Lower lobe of right lung (tissue), 2 donors: ENCODE data around the gene ZNF383. TPM values are rescaled to one million over a fixed set of nuclear protein-coding genes. Genes with fewer than 3 reads are reported as not detected.
A peak's percentile ranks its signal among the peaks of the same experiment; 100 is the strongest.
"Not testable (repeated sequence)": the region's sequence is repeated elsewhere in the genome, so short reads cannot be mapped to it uniquely, and the experiment has no call there.

ENCODE experiments used
- ATAC-seq, 2 donors: fragments of 200-7000 bp; cut with Tn5 transposase; one replicate each; pipeline ENCODE4 v1.9.1; 2020 to 2022; ENCODE audit warnings: mild to moderate bottlenecking in 2 of 2, moderate library complexity in 2 of 2
- DNase-seq: peaks from one replicate; pipeline ENCODE4 v3.0.0-alpha.2; 2020
- H3K27ac ChIP-seq: fragments of 200-600 bp; one replicate; pipeline ENCODE4 v1.8.0; 2022
- H3K27me3 ChIP-seq: fragments of 200-600 bp; one replicate; pipeline ENCODE4 v1.8.0; 2022; ENCODE audit warnings: low read depth
- H3K36me3 ChIP-seq: fragments of 200-600 bp; one replicate; pipeline ENCODE4 v1.8.0; 2022; ENCODE audit warnings: mild to moderate bottlenecking
- H3K4me1 ChIP-seq: fragments of 200-600 bp; one replicate; pipeline ENCODE4 v1.8.0; 2022
- H3K4me3 ChIP-seq: fragments of 200-600 bp; one replicate; pipeline ENCODE4 v1.8.0; 2022; ENCODE audit warnings: mild to moderate bottlenecking
- H3K9me3 ChIP-seq: fragments of 200-600 bp; one replicate; pipeline ENCODE4 v1.8.0; 2022
- intact Hi-C: fragments of 100-400 bp; cut with DNase I; formaldehyde crosslinking; loops from one replicate; pipeline ENCODE4 v1.11.0; 2022
- total RNA-seq: library from RNA; stranded (reverse); fragmentation: NEBNext Ultra II Directional; extraction: Animal tissue kit (Norgen Biotek cat#: 25700); gene quantifications from one replicate; pipeline ENCODE4 v1.2.1, GENCODE V29; 2021
- TF ChIP-seq, protein P1 (sequence below): fragments of 200-600 bp; IDR thresholded peaks from one replicate; pipeline ENCODE4 v1.8.0; 2022; ENCODE audit warnings: antibody characterized with exemption, mild to moderate bottlenecking
- donor health status: DM: no; HTN: yes; CAD: no; lungs with severe emphysema.

Gene ZNF383
- total RNA-seq, 1 donor from 2014 or later = 12.0 TPM

DNA sequence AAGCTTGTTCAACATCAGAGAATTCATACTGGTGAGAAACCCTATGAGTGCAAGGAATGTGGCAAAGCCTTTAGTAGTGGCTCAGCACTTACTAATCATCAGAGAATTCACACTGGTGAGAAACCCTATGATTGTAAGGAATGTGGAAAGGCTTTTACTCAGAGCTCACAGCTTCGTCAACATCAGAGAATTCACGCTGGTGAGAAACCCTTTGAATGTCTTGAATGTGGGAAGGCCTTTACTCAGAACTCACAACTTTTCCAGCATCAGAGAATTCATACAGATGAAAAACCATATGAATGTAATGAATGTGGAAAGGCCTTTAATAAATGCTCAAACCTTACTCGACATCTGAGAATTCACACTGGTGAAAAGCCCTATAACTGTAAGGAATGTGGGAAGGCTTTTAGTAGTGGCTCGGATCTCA, 25.2 kb downstream of the ZNF383 start:
- Histone ChIP-seq H3K27me3 (no peaks in the 10 kb centered on the region), H3K9me3 (peaks cover 99% of the 10 kb centered on the region), H3K36me3 (peaks cover 53% of the 10 kb centered on the region), H3K4me1 (no peaks in the 10 kb centered on the region), H3K27ac (no peak overlapping the region), H3K4me3 (no peak overlapping the region)
- TF ChIP-seq, protein P1, sequence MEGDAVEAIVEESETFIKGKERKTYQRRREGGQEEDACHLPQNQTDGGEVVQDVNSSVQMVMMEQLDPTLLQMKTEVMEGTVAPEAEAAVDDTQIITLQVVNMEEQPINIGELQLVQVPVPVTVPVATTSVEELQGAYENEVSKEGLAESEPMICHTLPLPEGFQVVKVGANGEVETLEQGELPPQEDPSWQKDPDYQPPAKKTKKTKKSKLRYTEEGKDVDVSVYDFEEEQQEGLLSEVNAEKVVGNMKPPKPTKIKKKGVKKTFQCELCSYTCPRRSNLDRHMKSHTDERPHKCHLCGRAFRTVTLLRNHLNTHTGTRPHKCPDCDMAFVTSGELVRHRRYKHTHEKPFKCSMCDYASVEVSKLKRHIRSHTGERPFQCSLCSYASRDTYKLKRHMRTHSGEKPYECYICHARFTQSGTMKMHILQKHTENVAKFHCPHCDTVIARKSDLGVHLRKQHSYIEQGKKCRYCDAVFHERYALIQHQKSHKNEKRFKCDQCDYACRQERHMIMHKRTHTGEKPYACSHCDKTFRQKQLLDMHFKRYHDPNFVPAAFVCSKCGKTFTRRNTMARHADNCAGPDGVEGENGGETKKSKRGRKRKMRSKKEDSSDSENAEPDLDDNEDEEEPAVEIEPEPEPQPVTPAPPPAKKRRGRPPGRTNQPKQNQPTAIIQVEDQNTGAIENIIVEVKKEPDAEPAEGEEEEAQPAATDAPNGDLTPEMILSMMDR = no peak
- intact Hi-C loops = no loop called here
- ATAC-seq (no peak), DNase-seq (no peak)

DNA sequence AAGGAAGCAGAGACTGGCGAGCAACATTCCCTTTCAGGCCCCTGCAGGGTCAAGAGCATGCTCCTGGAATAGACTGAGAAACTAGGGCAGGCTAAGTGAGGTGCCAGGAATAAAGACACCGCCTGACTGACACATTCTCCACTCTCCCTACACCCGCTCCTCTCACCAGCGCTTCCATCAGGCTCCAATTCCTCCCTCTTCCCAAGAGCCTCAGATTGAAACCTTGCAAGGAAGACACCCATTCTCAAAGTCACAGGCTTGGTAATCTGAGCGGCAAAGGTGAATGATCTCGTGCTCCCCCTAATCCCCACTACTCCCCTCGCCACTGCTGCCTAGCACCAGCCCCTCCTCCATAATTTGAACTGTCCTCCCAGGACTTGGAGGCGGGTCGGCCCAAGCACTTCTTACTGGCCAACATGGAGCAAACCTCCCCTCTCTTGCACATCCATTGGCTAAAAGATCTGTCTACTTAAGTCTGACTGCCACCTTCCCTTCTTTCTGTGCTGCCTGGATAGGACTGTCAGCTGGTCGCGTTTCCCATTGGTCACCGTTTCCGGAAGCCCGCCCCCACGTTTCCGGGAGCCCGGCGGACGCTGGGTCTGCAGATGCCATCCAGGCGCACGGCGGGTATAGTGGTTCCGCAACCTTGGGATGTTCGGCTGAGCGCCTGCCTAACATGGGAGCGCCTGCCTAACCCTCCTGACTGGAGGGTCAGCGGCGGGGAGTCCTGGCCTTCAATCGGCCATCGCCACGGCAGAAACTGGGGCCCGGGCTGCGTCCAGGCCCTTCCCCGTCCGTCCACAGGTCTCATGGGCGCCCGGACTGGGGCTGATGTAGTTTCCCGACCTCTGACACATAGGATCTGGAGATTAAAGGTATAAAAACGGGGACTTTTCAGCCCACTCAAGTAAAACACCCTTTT, 33.6 kb downstream of the ZNF383 start:
- Histone ChIP-seq H3K9me3 (peaks cover 72% of the 10 kb centered on the region), H3K4me3 (peak overlapping the region; percentile 60)
- TF ChIP-seq, protein P1 = no peak

DNA sequence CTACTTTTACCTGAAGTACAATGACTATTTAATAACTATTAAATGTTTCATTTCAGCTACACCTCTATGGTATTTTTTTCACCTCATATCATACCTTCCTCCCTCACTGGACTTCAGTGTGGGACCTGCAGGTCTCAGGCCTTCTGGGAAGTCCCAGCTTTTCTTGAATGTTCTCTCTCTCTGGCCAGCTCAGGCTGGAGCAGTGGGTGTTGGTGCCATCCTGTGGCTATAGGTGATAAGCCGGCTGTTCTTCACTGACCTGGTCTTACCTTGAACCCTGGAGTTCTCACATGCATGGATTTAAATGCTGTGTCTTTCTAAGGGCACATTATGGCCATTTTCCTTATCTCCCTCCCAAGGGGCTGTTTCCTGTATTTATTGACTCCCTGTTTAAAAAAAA, 45.0 kb downstream of the ZNF383 start:
- peaks cover 10% of the 10 kb centered on the region for H3K9me3 ChIP-seq
- H3K4me3 ChIP-seq, ATAC-seq, H3K27me3 ChIP-seq, H3K27ac ChIP-seq, H3K4me1 ChIP-seq, H3K36me3 ChIP-seq, intact Hi-C loops, DNase-seq: not testable (repeated sequence)

More for the DNA sequence above, 33.6 kb downstream of the ZNF383 start:
- no peaks in the 10 kb centered on the region for H3K4me1 ChIP-seq
- intact Hi-C loops = no loop called here
- H3K36me3 ChIP-seq = no peaks in the 10 kb centered on the region
- H3K27me3 ChIP-seq = no peaks in the 10 kb centered on the region
- ATAC-seq = peak; percentile 84 to 86
- peak overlapping the region; percentile 49 for H3K27ac ChIP-seq
- DNase-seq = peak; percentile 70

DNA sequence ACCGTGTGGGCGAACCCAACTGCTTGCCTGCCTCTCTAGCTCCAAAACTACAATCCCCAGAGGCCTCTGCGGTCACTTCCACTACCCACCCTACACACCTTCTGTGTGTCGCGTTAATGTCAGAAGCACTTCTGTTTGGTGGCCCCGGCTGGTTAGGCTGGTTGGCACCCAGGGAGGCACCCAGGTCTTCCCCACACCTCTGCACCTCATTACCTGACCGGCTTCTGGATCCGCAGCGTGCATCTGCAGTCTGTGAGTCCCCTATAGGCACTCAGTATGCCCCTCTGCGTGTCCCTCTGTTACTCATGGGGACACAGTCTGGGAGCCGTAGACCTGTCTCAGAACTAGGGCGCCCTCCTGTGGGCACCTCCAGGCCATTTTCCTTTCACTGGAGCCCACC, 49.0 kb downstream of the ZNF383 start:
- intact Hi-C loops, H3K9me3 ChIP-seq, DNase-seq, H3K4me3 ChIP-seq, ATAC-seq, H3K4me1 ChIP-seq, H3K36me3 ChIP-seq, H3K27ac ChIP-seq, H3K27me3 ChIP-seq: not testable (repeated sequence)

DNA sequence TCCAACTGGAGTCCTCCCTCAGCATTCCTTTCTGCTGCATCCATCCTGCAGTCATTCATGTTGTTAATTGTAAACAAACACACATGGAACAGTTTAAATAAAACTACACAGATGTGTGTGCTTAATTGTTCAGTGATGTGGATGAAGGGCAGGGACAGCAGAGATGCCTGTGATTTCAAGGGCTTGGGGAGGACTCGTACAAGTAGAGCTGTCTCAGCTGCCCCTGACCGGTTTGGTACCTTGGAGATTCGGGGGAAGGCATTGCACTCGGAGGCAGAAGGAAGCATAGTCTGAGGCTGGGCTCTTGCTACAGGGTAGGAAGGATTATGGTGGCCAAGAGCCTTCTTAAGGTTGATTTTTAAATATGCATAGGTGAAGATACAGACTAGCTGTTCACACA, 49.7 kb downstream of the ZNF383 start:
- H3K27ac ChIP-seq, H3K36me3 ChIP-seq, H3K9me3 ChIP-seq, ATAC-seq, intact Hi-C loops, H3K4me1 ChIP-seq, H3K27me3 ChIP-seq, DNase-seq, H3K4me3 ChIP-seq: not testable (repeated sequence)

DNA sequence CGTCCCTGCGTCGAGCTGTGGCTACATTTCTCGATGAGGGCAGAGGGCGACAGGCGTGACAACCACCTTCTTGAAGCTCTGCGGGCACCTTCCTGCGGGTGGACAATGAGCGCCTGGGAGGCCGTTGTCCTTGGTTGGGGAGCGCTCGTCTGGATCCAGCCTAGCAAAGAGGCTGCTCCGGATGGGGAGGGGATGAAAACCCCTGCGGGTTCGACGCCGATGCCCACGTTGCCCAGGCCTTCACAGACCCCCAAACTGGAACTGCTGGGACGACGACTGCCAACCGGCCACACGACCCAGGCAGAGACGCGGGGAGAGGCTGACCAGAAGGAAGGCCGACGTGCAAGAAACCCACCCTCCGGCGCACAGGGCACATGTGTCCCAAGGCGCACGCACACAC, 62.6 kb downstream of the ZNF383 start:
- H3K4me3 ChIP-seq, intact Hi-C loops, H3K27ac ChIP-seq, DNase-seq, H3K27me3 ChIP-seq, H3K4me1 ChIP-seq, H3K9me3 ChIP-seq, H3K36me3 ChIP-seq, ATAC-seq: not testable (repeated sequence)

DNA sequence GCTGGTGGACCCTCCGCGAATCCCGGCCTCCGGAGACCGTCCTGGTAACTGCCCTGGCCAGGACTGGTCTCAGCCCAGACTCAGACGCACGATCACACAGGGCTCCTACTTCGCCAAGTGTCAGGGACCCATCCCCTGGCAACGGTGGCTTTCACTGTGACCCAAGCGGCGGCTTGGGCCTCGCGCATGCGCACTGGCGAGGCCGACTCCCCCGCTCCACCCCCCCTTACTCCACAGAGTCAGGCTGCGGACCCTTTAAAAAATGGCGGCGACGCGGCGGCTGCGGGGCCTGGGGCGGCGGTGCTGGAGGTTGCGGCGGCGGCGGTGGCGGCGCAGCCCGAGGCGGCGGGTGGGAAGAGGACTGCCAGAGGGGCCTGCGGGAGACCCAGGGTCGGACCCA, 66.0 kb downstream of the ZNF383 start:
- H3K9me3 ChIP-seq, H3K4me3 ChIP-seq, DNase-seq, intact Hi-C loops, H3K36me3 ChIP-seq, H3K4me1 ChIP-seq, ATAC-seq, H3K27ac ChIP-seq, H3K27me3 ChIP-seq: not testable (repeated sequence)

DNA sequence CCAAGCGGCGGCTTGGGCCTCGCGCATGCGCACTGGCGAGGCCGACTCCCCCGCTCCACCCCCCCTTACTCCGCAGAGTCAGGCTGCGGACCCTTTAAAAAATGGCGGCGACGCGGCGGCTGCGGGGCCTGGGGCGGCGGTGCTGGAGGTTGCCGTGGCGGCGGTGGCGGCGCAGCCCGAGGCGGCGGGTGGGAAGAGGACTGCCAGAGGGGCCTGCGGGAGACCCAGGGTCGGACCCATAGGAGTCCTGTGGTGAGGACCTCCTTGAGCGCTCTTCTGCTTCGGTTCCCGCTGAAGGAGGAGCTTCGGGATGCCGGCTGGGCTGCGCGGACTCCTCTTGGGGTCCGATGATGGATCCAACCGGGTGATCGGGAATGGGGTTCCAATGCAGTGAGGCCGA, 71.2 kb downstream of the ZNF383 start:
- H3K27ac ChIP-seq, ATAC-seq, intact Hi-C loops, H3K4me3 ChIP-seq, H3K36me3 ChIP-seq, H3K27me3 ChIP-seq, H3K4me1 ChIP-seq: not testable (repeated sequence)
- DNase-seq = peak; percentile 65
- H3K9me3 ChIP-seq = peaks cover 12% of the 10 kb centered on the region

DNA sequence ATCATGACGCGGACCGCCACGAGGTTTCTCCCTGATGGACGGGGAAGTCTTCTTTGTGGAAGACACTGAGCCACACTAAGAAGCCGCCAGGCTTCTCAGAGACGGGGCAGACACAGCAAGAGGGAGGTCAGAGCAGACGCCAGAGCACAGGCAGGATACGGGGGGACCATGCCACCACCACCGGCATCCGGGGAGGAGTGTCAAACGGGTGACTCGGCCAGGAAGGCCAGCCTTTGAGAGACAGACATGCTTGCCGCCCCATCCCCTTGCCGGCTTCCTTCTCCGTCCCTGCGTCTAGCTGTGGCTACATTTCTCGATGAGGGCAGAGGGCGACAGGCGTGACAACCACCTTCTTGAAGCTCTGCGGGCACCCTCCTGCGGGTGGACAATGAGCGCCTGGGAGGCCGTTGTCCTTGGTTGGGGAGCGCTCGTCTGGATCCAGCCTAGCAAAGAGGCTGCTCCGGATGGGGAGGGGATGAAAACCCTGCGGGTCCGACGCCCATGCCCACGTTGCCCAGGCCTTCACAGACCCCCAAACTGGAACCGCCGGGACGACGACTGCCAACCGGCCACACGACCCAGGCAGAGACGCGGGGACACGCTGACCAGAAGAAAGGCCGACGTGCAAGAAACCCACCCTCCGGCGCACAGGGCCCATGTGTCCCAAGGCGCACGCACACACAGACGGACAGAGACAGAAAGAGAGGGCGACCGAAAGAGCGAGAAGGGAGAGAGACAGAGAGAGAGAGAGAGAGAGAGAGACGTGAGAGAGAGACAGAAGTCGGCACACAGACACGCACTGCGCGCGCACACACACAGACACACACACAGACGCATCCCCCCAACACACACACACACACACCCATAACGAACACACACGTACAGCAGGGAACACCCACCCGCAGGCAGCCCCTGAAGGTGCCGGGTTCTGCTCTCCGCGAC, 75.3 kb downstream of the ZNF383 start:
- H3K36me3 ChIP-seq, intact Hi-C loops, ATAC-seq, H3K4me1 ChIP-seq, H3K4me3 ChIP-seq, H3K27me3 ChIP-seq, H3K27ac ChIP-seq: not testable (repeated sequence)
- H3K9me3 ChIP-seq = peaks cover 12% of the 10 kb centered on the region
- DNase-seq = peak; percentile 81

DNA sequence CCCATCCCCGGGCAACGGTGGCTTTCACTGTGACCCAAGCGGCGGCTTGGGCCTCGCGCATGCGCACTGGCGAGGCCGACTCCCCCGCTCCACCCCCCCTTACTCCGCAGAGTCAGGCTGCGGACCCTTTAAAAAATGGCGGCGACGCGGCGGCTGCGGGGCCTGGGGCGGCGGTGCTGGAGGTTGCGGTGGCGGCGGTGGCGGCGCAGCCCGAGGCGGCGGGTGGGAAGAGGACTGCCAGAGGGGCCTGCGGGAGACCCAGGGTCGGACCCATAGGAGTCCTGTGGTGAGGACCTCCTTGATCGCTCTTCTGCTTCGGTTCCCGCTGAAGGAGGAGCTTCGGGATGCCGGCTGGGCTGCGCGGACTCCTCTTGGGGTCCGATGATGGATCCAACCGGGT, 76.2 kb downstream of the ZNF383 start:
- H3K36me3 ChIP-seq, H3K27me3 ChIP-seq, intact Hi-C loops, DNase-seq, H3K27ac ChIP-seq, H3K4me1 ChIP-seq, H3K4me3 ChIP-seq, ATAC-seq: not testable (repeated sequence)
- peaks cover 11% of the 10 kb centered on the region for H3K9me3 ChIP-seq
